ENCODE measurements around the gene RAET1E. TPM values are rescaled to one million over a fixed set of nuclear protein-coding genes. Genes with fewer than 3 reads are reported as not detected.

RAET1E gene
- total RNA-seq, 2 experiments from 2014 or later: not detected

DNA sequence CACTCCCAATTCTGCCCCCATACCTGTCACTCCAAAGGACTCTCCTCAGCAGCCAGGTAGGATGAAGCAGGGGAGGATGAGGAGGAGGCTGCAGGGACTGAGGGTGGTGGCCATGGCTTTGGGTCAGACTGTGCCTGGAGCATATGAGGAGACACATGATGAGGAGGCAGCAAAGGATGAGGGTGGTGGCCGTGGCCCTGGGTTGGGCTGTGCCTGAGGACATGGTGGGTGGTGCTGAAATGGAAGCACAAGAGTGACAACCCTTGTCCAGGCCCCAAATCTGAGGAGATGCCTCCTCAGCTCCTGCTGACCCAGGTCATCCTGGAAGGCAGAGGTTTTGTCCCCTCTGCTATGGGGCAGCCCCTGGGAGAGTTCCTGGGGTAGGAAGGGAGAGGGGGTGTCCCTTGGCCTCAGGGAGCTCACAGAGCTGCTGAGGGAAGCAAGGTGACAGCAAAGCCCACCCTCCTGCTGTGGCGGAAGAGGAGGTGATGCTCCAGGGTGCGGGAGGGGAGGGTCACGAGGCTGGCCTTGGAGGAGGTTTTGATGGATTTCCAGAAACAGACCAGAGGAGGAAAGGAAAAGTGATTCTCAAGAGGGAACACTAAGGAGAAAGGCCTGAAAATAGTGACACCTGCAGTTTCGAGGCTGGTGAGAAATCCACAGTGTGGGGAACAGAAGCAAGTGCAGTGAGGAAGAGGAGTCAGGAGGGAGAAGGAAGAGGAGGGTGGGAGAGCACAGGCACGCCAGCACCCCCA lies 20.4 kb upstream of the RAET1E start:
- TF ChIP-seq, protein P1, sequence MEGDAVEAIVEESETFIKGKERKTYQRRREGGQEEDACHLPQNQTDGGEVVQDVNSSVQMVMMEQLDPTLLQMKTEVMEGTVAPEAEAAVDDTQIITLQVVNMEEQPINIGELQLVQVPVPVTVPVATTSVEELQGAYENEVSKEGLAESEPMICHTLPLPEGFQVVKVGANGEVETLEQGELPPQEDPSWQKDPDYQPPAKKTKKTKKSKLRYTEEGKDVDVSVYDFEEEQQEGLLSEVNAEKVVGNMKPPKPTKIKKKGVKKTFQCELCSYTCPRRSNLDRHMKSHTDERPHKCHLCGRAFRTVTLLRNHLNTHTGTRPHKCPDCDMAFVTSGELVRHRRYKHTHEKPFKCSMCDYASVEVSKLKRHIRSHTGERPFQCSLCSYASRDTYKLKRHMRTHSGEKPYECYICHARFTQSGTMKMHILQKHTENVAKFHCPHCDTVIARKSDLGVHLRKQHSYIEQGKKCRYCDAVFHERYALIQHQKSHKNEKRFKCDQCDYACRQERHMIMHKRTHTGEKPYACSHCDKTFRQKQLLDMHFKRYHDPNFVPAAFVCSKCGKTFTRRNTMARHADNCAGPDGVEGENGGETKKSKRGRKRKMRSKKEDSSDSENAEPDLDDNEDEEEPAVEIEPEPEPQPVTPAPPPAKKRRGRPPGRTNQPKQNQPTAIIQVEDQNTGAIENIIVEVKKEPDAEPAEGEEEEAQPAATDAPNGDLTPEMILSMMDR (IDR thresholded peaks at IDR 0.05): no peak
- no peak overlapping the region for H3K4me3 ChIP-seq (ENCODE audit: low read length)
- Mint-ChIP-seq H3K27me3 (peaks cover 64% of the 10 kb centered on the region), H3K4me3 (no peak overlapping the region), H3K9me3 (no peaks in the 10 kb centered on the region), H3K4me1 (ENCODE audit: low read depth) (peaks cover 12% of the 10 kb centered on the region), H3K36me3 (ENCODE audit: low read depth) (no peaks in the 10 kb centered on the region), H3K27ac (no peak overlapping the region)
- peaks cover 23 to 26% of the 10 kb centered on the region in 2 experiments for H3K27me3 ChIP-seq (ENCODE audit: control insufficient read depth in 1 of 2, insufficient read depth in 2 of 2, low read length in 2 of 2)
- CTCF ChIA-PET: no interaction called here
- intact Hi-C loops (cut with DNase I, micrococcal nuclease): no loop called here
- H3K27ac ChIP-seq (ENCODE audit: low read depth in 1 of 2, low read length in 2 of 2): no peak overlapping the region
- no peaks in the 10 kb centered on the region for H3K36me3 ChIP-seq (ENCODE audit: insufficient read depth, low read length)
- peaks cover 10% of the 10 kb centered on the region for H3K4me1 ChIP-seq (ENCODE audit: insufficient read depth, low read length)
- H3K9me3 ChIP-seq (ENCODE audit: control insufficient read depth in 1 of 2, insufficient read depth in 1 of 2, low read length in 2 of 2): peaks cover 0 to 5% of the 10 kb centered on the region in 2 experiments
- no peak for ATAC-seq (ENCODE audit: poor library complexity)
- DNase-seq: no peak
- POLR2A ChIA-PET: no interaction called here

DNA sequence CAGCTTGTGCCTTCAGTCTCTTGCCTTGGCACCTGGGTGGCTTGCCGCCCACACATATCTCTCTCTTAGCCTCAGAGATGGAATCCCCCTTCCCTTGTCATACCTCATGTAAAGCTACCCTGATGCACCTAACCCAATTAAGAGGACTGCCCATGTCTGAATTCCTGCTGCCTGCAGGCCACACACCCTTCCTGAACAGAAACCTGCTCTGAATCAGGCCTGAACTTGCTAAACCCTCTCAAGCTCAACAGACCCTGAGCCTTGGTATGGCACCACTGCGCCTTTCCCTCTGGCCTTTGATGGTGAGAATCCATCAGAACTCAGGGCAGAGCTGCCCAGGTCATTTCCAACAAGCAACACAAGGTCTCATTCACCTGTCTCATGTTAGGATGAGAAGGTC lies 19.8 kb upstream of the RAET1E start:
- POLR2A ChIA-PET: no interaction called here
- no peak overlapping the region for H3K4me3 Mint-ChIP-seq

DNA sequence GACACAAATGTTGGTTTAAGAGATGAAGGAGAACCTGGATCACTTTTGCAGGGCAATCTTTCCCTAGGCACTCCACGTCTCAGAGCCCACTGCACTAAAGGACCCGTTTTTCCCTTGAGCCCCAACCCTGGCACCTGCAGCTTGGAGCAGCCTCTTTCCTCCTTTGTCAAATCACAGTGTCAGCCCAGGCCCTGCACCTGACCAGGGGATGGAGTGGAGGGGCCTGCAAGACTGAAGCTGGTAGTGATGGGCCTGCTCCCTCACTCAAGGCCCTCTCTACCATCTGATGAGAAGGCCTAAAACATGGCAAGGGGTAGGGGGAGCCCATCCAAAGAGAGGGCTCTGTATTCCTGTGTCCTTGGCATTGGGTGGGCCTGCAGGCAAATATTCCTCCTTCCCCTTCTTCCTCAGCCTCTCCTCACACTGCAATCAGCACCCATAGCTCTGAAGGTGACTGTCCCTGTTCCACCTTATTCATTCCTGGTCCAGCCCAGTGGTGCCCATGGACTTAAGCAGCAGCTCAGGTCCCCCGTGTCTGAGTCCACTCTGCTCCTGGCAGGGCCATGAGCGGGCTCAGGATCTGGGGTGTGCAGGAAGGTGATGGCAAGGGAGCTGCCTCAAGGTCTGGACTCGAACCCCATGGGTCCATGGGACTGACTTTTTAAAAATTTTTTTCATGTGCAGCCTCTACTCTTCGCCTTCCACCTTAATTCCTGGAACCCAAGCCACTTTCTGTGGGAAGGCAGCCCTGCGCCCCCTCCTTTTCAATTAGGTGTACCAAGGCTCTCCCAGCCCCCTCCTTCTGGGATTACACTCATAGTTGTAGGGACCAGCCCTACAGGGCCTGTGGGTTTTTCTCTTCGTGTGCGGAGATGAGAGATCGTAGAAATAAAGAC lies 18.3 kb upstream of the RAET1E start:
- Mint-ChIP-seq H3K9me3 (no peaks in the 10 kb centered on the region), H3K4me3 (no peak overlapping the region), H3K27ac (no peak overlapping the region), H3K36me3 (ENCODE audit: low read depth) (no peaks in the 10 kb centered on the region), H3K4me1 (ENCODE audit: low read depth) (no peaks in the 10 kb centered on the region), H3K27me3 (peaks cover 58% of the 10 kb centered on the region)
- DNase-seq (peak in 1 of 14 experiments; percentile 30), ATAC-seq (ENCODE audit: poor library complexity) (no peak)
- H3K4me1 ChIP-seq (ENCODE audit: insufficient read depth, low read length): no peaks in the 10 kb centered on the region
- H3K9me3 ChIP-seq (ENCODE audit: control insufficient read depth in 1 of 2, insufficient read depth in 1 of 2, low read length in 2 of 2): no peaks in the 10 kb centered on the region
- peaks cover 3 to 6% of the 10 kb centered on the region in 2 experiments for H3K27me3 ChIP-seq (ENCODE audit: control insufficient read depth in 1 of 2, insufficient read depth in 2 of 2, low read length in 2 of 2)
- H3K27ac ChIP-seq (ENCODE audit: low read depth in 1 of 2, low read length in 2 of 2): no peak overlapping the region
- no peaks in the 10 kb centered on the region for H3K36me3 ChIP-seq (ENCODE audit: insufficient read depth, low read length)
- TF ChIP-seq, protein P1 (IDR thresholded peaks at IDR 0.05): no peak
- CTCF ChIA-PET: no interaction called here
- POLR2A ChIA-PET: no interaction called here
- no peak overlapping the region for H3K4me3 ChIP-seq (ENCODE audit: low read length)
- intact Hi-C loops (cut with DNase I, micrococcal nuclease): no loop called here

More for the DNA sequence above, 19.8 kb upstream of the RAET1E start:
- no peaks in the 10 kb centered on the region for H3K36me3 Mint-ChIP-seq (ENCODE audit: low read depth)
- TF ChIP-seq, protein P1 (IDR thresholded peaks at IDR 0.05): no peak
- Histone ChIP-seq H3K27me3 (ENCODE audit: control insufficient read depth in 1 of 2, insufficient read depth in 2 of 2, low read length in 2 of 2) (peaks cover 17 to 20% of the 10 kb centered on the region in 2 experiments), H3K27ac (ENCODE audit: low read depth in 1 of 2, low read length in 2 of 2) (no peak overlapping the region), H3K36me3 (ENCODE audit: insufficient read depth, low read length) (no peaks in the 10 kb centered on the region), H3K9me3 (ENCODE audit: control insufficient read depth in 1 of 2, insufficient read depth in 1 of 2, low read length in 2 of 2) (peaks cover 0 to 2% of the 10 kb centered on the region in 2 experiments), H3K4me3 (ENCODE audit: low read length) (no peak overlapping the region), H3K4me1 (ENCODE audit: insufficient read depth, low read length) (peaks cover 4% of the 10 kb centered on the region)
- DNase-seq (no peak), ATAC-seq (ENCODE audit: poor library complexity) (no peak)
- no peak overlapping the region for H3K27ac Mint-ChIP-seq
- H3K27me3 Mint-ChIP-seq: peaks cover 64% of the 10 kb centered on the region
- no peaks in the 10 kb centered on the region for H3K9me3 Mint-ChIP-seq
- intact Hi-C loops (cut with DNase I, micrococcal nuclease): no loop called here
- CTCF ChIA-PET: no interaction called here
- H3K4me1 Mint-ChIP-seq (ENCODE audit: low read depth): peaks cover 5% of the 10 kb centered on the region
